Measurements from ENCODE around the gene ZBTB7B.

ZBTB7B gene

DNA sequence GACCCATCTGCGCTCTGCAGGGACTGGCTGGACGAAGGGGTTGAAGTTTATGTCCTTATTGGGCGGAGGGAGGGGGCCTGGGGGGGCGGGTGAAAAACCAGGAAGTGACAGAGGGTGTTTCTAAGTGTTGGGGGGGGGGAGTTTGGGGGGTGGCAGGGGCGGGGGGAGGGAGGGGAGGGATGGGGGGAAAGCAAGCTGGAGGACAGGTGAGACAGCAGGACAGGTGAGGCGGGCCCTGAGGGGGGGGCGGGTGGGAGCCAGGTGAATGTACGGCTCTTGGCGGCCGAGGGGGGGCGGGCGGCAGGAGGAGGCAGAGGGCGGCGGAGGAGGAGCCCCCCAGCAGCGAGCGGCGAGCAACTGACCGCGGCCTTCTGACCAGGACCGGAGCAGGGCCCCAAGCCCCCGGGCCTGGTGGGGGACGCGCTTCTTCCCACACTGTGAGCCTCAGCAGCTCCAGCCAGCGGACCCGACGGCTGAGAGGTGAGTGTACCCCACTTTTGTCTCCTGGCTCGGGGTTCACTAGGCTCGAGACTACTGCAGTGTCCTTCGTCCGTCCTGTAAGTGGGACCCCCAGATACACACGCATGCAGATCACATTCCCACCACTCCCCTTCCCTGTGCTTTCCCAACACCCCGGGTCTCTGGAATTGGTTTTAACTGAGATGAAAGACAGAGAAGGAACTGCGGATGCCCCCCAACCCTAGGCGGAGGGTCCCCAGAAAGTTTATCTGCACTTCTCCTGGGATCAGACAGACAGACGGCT, at the start of gene ZBTB7B:
ZBTB7B (plus strand) TSS at position 339 of the 763 bp plus-strand sequence. CDS start 11,859 bp downstream, outside the sequence.
- no peak for DNase-seq

DNA sequence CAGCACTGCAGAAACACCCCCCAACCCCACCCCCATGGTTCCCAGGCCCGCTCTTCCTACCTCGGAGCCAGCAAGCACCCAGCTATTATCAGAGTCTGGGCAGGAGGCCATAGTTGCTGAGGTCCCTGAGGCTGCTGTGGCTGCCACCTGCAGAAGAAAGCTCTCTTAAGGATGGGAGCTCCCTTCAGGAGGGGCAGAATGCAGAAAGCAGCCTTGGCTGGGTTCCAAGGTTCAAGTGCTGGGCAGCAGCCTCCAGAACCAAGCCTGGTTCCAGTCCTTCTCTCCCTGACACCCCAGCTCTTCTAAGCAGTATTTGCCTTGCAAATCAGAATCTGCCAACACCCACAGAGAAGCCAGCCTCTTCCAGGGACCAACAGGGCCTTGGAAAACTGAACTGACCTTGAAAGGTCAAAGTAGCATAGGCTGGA, 49.0 kb upstream of the ZBTB7B start:
- no peak for DNase-seq

DNA sequence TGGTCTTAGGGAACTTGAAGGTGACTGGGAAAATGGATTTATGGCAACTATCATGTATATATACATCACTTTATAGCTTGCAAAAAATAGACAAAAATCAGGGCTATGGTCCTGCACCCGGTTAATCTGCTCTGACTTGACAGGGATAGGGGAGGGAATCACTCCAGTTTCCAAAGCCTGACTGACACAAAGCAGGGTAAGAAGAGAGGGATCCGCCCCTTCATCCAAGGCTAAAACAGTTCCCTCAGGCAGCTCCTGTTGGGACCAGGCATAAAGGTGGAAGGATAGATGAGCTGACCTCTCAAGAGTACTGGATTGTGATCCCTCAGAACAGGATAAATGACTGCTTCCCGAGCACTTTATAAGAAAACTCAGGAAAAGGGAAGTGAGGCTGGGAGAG, 48.1 kb upstream of the ZBTB7B start:
- no peak for DNase-seq

DNA sequence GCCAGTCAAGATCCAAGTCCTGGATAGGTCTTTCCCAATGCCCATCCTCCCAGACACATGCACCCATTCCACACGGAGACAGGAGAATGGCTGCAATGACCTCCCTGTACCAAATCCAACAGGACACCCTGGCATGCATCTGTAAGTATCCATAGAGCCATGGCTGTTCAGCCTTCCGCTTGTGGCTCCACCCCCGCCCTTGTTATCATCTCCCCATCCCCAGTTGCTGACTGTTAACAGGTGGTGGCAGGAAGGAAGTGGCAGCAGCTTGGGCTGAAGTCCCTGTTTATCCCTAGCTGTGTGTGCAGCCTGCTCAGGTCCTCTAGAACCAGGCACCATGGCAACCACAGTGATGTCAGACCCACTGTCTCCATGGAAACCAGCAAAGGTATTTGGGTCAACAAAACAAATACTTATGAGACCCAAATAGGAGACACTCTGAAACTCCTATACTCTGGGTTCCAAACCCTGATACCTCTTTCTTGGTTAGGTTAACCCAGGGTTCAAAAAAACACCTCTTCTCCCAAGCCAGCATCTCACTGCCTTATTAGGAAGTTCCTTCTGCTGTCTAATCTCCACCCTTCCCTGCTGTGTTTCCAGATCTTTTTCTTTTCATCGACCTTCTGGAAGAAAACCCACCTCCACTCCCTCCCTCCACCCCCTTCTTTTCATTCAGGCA, 47.4 kb upstream of the ZBTB7B start:
- DNase-seq: peak; percentile 59

DNA sequence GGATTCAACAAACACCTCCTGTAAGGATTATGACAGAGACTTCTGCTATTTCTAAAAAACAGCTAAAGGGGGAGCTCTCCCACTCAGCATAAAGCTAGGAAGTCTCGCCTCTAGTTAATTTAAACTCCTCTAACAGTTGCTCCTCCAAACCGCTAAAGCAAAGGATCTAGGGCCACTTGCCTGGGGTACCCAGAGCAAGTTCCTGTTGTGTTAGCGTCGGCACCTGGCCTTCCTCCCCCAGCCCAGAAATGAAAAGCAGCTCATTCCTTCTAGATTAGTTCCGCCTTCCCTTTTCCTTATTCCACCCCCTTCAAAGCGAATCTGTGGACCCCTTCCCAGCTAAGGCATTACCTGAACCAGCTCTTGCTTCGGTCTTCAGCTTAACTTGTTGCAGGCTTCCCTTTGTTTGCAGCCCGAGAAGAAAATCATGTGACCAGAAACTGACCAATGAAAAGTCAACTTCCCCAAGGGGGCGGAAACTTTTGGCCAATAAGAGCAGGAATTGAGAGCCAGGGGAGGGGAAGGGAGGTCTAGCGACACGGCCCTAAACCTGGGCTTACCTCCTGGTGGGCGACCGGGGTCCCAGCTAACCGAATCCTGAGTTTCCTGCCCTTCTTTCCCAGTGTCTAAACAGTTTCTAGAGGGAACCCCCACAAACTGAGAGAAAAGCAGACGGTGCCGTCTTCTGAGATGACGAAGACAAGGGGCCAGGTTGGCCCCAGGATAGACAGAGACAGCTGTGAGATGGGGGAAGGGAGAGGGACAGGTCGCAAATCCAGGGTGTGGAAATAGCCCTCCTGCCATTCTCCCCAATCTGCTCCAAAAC, 46.7 kb upstream of the ZBTB7B start, which contains the start of gene PBXIP1:
PBXIP1 (minus strand) TSS at position 382 of the 826 bp plus-strand sequence. CDS start 2,378 bp downstream, outside the sequence.
- DNase-seq: peak; percentile 90

DNA sequence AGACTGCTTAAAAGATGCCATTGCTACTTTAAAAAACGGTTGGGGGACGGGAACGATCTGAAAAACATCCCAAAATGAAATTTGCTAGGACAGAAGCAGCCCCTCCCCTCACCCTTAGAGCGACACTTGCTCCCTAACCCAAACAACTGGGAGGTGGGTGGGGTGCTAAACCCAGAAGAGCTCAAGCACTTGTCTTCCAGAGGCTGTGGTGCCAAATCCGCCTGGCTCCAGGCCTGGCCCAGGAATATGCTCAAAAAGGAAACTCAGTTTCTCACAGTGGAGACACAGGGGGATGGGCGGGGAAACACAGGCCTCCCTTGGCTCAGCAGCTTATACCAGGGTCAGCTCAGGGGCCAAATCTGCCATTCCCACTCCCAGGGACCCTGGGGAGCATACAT, 46.1 kb upstream of the ZBTB7B start:
- DNase-seq: no peak

DNA sequence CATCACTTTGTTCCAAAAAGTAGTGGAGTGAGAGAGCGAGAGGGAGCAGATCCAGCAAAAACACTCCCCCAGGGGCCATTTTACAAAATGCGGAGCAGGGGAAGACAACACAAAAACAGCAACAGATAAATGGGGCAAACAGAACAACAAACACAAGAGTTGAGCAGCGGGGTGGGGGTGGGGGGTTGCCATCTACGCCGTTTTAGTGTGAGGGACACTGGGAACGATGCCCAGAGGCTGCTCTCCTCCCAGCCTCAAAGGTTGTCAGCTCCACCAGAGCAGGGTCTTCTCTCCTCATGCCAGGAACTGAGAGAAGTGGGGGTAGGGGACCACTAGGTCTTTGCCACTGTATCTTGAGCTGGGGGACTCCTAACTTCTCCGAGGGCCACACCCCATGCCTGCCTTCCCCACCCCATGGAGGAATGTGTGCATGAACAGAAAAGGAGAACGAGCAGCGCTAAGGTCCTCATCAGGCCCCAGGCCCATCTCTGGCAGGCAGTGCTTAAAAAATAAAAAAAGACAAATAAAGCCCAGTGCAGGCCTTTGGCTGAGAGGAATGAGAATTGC, 45.4 kb upstream of the ZBTB7B start:
- DNase-seq: no peak

DNA sequence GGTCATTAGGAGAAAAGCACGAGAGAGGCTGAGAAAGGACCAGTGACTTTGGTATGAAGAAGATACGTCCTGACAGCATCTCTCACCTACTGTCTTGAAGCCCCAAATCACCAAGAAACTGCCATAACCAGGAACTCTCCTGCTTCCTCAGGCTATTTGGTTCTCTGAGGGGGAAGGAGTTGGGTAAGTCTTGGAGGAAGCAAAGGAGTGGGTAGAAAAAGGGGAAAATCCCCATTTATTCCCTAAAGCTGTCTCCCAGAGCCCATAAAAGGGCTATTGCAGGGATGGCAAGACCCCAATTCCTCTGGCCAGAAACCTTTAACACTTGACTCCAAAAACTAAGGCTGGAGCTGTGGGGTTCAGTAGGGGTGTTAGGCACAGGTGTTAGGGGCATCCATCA, 44.6 kb upstream of the ZBTB7B start:
- DNase-seq: no peak

DNA sequence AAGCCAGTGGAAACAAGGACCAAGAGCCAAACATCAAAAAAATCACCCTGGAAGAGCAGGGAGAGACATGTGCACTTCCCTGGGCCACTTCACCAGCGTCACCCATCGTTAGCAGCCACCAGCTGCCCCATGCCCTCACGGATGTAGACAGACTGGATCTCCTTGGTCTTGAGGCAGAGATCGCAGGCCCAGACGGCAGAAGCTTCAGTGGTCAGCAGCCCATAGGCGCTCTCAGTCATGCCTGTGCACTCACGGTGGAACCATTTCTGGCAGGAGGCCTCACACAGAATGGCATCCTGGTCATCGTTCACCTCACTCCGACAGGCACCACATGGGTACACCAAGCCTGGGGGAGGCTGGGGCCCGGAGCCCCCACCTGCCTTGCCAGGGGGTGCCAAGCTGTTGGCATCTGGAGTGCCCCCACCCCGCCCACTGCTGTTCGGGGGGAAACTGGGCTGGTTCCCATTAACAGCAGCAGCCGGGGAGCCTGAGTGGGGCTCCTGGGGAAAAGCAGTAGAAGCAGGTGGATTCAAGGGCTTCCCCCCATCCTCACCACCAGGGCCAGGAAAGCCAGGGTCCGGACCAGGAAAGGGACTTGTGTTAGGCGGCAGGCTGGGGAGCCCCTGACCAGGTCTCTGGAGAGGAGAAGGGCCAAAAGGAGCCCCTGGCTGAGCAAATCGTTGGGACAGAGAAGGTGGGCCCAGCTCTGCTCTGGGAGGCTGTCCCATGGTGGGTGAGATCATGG, 43.7 kb upstream of the ZBTB7B start:
- DNase-seq: no peak

DNA sequence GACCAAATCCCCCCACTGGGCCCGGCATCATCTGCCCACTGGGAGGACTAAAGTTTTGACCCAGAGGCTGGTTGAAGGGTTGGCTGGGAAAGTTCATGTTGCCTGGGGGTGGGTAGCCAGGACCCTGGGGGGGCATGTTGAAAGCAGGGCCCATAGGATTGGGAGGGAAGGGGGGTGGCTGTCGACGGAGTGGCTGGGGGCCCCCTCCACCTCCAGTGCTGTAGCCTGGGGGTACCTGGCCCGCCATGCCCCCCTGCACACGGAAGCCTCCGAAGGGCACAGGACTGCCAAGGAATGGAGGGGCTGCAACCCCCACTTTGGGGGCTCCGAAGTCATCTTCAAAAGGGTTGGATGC, 43.2 kb upstream of the ZBTB7B start:
- no peak for DNase-seq

DNA sequence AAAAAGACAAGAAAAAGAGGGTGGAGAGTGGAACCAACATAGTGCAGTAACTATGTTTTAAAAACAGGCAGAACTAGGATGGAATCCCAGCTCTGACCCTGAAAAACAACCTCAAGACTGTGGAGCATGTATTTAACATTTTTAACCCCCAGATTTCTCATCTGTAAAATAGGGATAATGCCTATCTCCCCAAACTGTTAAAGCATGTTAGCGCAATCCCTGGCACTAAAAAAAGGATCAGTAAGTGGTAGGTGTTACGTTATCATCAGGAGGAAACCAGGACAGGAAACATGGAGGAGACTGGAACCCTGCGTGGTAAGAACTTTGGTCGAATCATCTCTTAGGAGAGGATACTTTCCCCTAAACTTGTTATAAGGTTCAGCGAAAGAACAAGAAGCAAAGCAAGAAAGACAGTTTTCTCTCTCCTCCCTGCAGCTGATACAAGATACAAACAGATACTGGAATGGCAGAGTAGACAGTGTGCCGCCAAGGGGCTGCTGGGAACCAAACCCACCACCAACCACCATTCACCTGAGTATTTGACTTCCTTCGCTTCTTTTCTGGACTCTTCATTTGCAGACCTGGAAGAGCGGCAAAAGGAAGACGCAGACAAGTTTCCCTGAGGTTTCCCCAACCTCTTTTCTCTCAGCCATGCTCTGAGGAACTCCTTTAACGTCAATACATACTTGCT, 42.0 kb upstream of the ZBTB7B start:
- DNase-seq: no peak

DNA sequence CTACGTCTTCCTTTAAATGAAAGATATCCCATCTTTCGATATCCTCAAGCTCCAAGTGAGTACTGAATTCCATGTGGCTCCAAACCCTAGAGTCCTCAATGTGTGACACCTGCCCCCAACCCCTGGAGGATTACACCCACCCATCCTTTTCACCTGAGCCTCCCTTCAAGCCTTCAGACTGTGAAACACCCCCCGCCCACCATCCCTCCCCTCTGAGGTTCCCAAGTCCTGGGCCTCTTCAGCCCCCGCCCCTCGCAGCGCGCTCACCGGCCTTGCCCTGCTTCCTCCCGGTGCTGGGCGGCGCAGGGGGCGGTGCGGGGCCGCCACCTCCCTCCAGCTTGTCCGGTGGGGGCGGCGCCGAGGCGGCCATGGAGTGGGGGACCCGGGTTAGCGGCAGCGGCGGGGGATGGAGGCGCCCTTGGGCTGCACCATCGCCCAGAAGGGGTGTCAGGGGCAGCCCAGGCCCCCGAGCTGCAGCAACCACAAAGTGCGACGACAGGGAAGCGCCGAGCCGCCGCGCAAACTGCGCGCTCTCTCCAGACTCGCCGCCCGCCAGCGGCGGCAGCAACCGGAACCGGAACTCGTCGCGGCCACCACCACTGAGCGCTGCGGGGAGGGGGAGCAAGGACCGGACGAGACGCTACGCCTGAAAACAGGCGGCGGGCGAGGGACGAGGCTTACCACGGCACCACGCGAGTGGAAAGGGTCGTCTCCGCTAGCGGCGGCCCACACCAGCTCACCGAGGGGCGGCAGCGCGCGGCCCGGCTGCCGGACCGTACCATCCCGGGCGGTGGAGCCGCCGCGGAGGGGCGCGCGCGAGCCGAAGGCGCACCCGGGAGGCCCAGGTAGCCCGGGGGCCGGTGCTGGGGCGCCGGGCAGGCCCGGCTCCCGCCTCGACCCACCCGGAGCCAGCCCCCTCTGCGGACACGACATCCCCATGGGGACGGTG, 41.1 kb upstream of the ZBTB7B start, which contains the start of gene PYGO2:
PYGO2 (minus strand) TSS at position 576 of the 949 bp plus-strand sequence; CDS start at position 370, 206 bp downstream.
- DNase-seq: peak; percentile 80

DNA sequence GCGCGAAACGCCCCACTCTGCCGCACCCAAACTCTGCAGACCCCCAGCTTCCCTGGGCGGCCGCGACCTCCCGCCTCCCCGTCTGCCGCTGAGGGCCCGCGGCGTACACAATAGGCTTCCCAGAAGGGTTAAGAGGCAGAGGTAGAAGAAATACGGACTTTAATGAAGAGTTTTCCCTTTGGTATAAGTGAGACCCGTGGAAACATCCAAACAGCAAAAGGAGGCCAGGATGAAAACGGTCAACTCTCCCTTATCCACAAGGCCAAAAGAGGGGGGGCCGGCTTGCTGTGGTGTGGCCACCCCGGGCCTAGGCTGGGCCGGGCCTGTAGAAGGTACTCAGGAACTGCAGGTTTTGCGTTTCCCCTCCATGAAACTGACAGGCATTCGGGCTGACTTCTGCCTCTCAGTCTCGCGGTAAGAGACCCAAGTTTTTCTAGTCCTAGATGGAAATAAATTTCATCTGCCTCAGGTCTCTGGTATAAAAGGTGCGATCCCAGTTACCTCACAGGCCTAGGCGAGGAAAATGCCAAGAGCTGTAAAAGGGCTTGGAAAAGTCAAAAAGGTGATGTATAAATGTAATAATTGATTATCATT, 40.3 kb upstream of the ZBTB7B start:
- peak; percentile 23 for DNase-seq

DNA sequence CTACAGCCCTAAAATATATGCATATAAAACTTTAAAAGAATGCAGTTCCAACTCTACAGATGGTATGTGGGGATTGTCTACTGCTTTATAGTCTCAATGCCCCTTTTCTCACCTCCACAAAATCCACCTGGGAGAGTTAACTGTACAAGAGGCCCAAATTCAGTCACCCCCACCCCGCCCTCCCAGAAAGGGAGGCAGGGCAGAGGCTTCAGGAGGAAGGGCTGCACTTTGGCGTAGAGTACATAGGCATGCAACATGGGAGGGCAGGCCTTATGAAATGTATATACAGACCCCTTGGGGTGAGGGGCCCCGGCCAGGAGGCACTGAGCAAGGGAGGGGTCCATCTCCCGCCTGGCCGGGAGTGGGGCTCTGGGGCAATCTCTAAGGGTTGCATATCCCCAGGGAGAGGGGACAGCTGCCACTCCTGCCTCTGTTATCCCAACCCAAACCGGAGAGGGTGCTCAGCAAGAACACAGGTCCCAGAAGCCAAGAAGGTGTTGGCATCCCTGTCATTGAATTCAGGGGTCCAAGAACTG, 39.7 kb upstream of the ZBTB7B start:
- no peak for DNase-seq

DNA sequence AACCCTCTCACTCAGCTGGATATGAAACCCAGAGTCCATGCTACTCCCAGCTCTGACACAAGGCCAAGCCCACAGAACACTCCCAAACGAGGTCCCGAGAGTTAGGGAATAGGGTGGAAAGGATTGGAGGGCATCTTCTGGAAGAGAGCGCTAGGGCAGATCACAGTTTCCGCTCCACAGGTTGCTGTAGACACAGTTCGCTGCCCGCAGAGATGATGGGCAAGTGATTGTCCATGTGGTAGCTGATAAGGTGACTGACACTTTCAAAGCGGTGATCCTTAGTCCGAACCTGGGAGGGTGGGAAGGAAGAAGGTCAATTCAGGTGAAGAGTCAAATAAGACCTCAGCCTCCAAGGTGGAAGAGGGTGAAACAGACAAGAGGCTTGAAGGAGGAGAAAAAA, 39.0 kb upstream of the ZBTB7B start:
- no peak for DNase-seq

DNA sequence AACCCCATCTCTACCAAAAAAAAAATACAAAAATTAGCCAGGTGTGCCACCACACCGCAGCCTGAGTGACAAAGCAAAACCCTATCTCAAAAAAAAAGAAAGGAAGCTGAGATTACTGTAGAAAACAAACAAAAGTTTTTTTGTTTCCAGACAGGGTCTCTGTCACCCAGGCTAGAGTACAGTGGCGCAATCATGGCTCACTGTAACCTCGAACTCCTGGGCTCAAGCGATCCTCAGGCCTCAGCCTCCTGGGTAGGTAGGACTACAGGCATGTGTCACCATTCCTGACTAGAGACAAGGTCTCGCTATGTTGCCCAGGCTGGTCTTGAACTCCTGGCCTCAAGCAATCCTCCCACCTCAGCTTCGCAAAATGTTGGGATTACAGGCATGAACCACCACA, 38.2 kb upstream of the ZBTB7B start:
- DNase-seq: no peak

DNA sequence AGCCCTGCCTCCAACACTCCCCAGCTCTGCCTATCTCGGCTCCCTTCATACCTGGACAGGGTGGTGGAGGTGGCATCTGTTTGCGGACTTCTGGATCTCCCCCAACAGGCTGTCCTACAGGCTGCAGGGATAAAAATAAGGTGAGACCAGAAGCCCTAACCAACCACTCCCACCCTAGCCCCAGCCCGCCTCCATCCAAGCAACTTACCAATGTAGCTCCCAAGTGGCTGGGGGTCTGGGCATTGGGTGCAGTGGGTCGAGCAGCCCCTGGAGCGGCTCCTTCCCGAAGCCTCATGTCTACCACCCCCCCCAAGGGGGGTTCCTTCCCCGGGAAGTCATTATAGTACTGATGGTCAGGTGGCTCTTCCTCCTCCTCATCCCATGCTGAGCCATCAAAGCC, 36.5 kb upstream of the ZBTB7B start:
- DNase-seq: no peak

DNA sequence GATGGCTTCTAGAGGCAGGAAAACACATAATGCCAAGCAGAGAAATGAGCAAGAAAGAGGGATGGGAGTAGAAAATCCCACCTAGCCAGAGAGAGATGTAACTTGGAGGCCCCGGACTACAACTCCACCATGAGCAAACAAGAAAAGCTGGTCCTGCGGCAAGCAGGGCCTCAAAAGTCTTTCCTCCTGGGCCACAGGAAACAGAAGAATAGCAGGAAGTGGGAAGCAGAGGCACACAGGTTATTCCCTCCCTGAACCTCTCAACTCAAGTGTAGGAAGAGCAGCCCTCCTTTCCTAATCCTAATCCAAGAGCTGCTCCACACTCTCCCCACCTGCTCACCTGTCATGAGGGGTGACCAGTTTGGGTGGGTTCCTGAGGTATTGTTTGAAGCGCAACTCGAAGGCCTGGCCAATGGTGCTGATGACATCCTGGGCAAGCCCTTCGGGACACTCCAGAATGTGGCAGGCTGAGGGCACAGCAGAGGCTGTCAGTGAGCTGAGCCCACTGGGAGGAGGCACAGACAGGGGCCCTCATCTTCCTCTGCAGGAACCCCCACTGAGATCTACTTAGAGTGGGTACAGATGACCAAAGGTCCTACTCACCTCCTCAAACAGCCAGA, 35.2 kb upstream of the ZBTB7B start:
- DNase-seq: no peak

DNA sequence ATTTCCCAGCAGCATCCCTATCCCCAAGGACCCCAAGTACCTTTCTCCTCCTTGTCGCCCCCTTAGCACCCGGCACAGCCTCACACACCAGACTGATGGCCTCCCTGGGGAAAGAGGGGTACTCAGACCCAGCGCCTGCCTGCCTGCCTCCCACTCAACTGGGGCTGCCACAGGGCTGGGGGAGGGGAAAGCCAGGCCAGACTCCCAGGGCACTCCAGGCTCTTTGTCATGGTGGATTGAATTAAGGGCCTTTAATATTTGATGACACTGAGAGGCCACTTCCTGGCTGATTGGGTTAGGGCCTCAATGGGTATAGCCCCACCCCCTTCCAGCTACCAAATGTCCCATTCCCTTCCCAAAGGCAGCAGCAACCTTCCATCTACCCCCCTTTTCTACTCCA, 33.9 kb upstream of the ZBTB7B start:
- DNase-seq: no peak

All from fibroblast of skin of right quadriceps (primary cell).